22Rv1 (cell line): ENCODE measurements around the gene CDH16.

Source experiments
- CTCF ChIP-seq: fragments of 450-650 bp; IDR thresholded peaks from 2 replicates; pipeline ENCODE4 v1.5.1; 2017; ENCODE audit warnings: mild to moderate bottlenecking
- ZFX ChIP-seq: fragments of 450-650 bp; IDR thresholded peaks from 2 replicates; pipeline ENCODE4 v1.6.1; 2017; ENCODE audit warnings: antibody characterized with exemption, borderline replicate concordance

GRCh38 chr16:66891797-66892196 is 26.9 kb downstream of the CDH16 start:
- TF ChIP-seq CTCF (no peak), ZFX (no peak)
